SK-N-SH treated with all-trans-retinoic acid at 6 μM for 48 hours (cell line): ENCODE results near the gene MT4.

ENCODE experiments used
- ATAC-seq: fragments of 200-7000 bp; cut with Tn5 transposase; 3 replicates; pipeline ENCODE4 v1.9.1; 2020; ENCODE audit warnings: mild to moderate bottlenecking, moderate library complexity
- ARNTL ChIP-seq: fragments of 450-650 bp; formaldehyde crosslinking; IDR thresholded peaks from 2 replicates; pipeline ENCODE4 v1.5.0; 2020; ENCODE audit warnings: low read depth, mild to moderate bottlenecking, moderate library complexity, borderline replicate concordance
- BACH2 ChIP-seq: fragments of 250-450 bp; sonication (Bioruptor Pico); IDR thresholded peaks from 2 replicates; pipeline ENCODE4 v1.9.0; 2021; ENCODE audit warnings: mild to moderate bottlenecking, borderline replicate concordance
- CSDC2 ChIP-seq: fragments of 250-450 bp; sonication (Bioruptor Pico); IDR thresholded peaks from 2 replicates; pipeline ENCODE4 v1.5.0; 2020; ENCODE audit warnings: mild to moderate bottlenecking, moderate library complexity
- ESRRG ChIP-seq: fragments of 250-450 bp; sonication (Bioruptor Pico); IDR thresholded peaks from 2 replicates; pipeline ENCODE4 v1.6.1; 2021; ENCODE audit warnings: mild to moderate bottlenecking
- GLIS3 ChIP-seq: fragments of 250-450 bp; sonication (Bioruptor Pico); IDR thresholded peaks from 2 replicates; pipeline ENCODE4 v1.5.0; 2020; ENCODE audit warnings: mild to moderate bottlenecking, moderate library complexity
- ISL1 ChIP-seq: fragments of 250-450 bp; sonication (Bioruptor Pico); IDR thresholded peaks from 2 replicates; pipeline ENCODE4 v2.1.2; 2022; ENCODE audit warnings: mild to moderate bottlenecking, moderate library complexity
- OSR1 ChIP-seq: fragments of 250-450 bp; sonication (Bioruptor Pico); IDR thresholded peaks from 2 replicates; pipeline ENCODE4 v1.8.0; 2022; ENCODE audit warnings: moderate library complexity, mild to moderate bottlenecking, inconsistent platforms
- POU6F1 ChIP-seq: fragments of 250-450 bp; sonication (Bioruptor Pico); IDR thresholded peaks from 2 replicates; pipeline ENCODE4 v1.8.0; 2021; ENCODE audit warnings: low read depth, mild to moderate bottlenecking, moderate library complexity, borderline replicate concordance
- PPARA ChIP-seq: fragments of 250-450 bp; sonication (Bioruptor Pico); IDR thresholded peaks from 2 replicates; pipeline ENCODE4 v1.5.0; 2020; ENCODE audit warnings: mild to moderate bottlenecking, borderline replicate concordance
- RARB ChIP-seq: fragments of 250-450 bp; sonication (Bioruptor Pico); IDR thresholded peaks from 2 replicates; pipeline ENCODE4 v1.8.0; 2021; ENCODE audit warnings: mild to moderate bottlenecking, moderate library complexity
- SNAI2 ChIP-seq: fragments of 250-450 bp; sonication (Bioruptor Pico); IDR thresholded peaks from 2 replicates; pipeline ENCODE4 v1.5.0; 2020; ENCODE audit warnings: mild to moderate bottlenecking, moderate library complexity
- TCF4 ChIP-seq: fragments of 250-450 bp; sonication (Bioruptor Pico); IDR thresholded peaks from 2 replicates; pipeline ENCODE4 v1.8.0; 2021; ENCODE audit warnings: mild to moderate bottlenecking, moderate library complexity, borderline replicate concordance
- ZC3H10 ChIP-seq: fragments of 250-450 bp; sonication (Bioruptor Pico); IDR thresholded peaks from 2 replicates; pipeline ENCODE4 v1.5.1; 2021; ENCODE audit warnings: mild to moderate bottlenecking, moderate library complexity
- ZFP3 ChIP-seq: fragments of 250-450 bp; sonication (Bioruptor Pico); IDR thresholded peaks from 2 replicates; pipeline ENCODE4 v1.5.0; 2020; ENCODE audit warnings: mild to moderate bottlenecking, moderate library complexity
- ZFP30 ChIP-seq: fragments of 450-650 bp; formaldehyde crosslinking; IDR thresholded peaks from 2 replicates; pipeline ENCODE4 v1.5.0; 2022; ENCODE audit warnings: mild to moderate bottlenecking, moderate library complexity
- ZNF565 ChIP-seq: fragments of 450-650 bp; formaldehyde crosslinking; conservative IDR thresholded peaks from 2 replicates; pipeline ENCODE4 v1.5.0; 2020; ENCODE audit warnings: low read depth, mild to moderate bottlenecking, moderate library complexity
- ZNF8 ChIP-seq: fragments of 450-650 bp; formaldehyde crosslinking; IDR thresholded peaks from 2 replicates; pipeline ENCODE4 v1.5.0; 2020; ENCODE audit warnings: mild to moderate bottlenecking, moderate library complexity
- TF ChIP-seq, protein P1 (sequence below): fragments of 250-450 bp; sonication (Bioruptor Pico); IDR thresholded peaks from 2 replicates; pipeline ENCODE4 v1.5.1; 2020; ENCODE audit warnings: low read depth, mild to moderate bottlenecking, moderate library complexity
- TF ChIP-seq, protein P2 (sequence below): fragments of 250-450 bp; sonication (Bioruptor Pico); IDR thresholded peaks from 2 replicates; pipeline ENCODE4 v1.8.0; 2020; ENCODE audit warnings: mild to moderate bottlenecking, moderate library complexity, borderline replicate concordance
- TF ChIP-seq, protein P3 (sequence below): fragments of 250-450 bp; sonication (Bioruptor Pico); IDR thresholded peaks from 2 replicates; pipeline ENCODE4 v1.5.1; 2021; ENCODE audit warnings: mild to moderate bottlenecking, moderate library complexity
- TF ChIP-seq, protein P4 (sequence below): fragments of 250-450 bp; sonication (Bioruptor Pico); IDR thresholded peaks from 2 replicates; pipeline ENCODE4 v1.5.0; 2020; ENCODE audit warnings: mild to moderate bottlenecking, moderate library complexity

The MT4 gene

DNA sequence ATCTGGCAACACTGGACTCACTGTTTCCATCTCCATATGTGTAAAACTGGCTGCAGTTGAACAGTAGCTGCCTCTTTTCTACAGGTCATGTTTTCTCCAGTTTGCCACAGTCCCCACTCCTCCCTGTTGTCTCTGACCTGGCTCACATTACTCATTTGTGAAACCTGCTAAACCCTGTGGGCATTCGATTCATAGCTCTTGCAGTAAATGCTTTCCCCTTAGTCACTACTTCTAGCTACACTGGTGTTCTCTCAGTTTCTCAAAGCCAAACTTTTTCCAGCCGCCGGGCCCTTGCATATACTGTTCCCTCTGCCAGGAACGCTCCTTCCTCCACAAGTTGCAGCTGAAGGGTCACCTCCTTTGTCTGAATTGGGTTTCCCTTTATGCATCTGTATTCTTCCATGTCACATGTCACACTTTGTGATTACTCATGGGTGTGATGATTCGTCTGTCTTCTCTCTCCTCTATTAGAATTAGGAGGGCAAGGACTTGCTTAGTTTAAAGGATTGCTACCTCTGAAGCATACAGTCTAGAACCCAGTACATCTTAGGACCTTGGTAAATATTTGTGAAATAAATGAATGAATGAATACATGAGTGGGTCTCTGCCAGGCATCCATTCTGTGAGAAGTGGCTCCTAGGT is 15.0 kb upstream of the MT4 start:
- TF ChIP-seq CSDC2 (CRISPR knock-in tag), result no peak
- no peak for TF ChIP-seq ZNF565
- TF ChIP-seq, protein P1, sequence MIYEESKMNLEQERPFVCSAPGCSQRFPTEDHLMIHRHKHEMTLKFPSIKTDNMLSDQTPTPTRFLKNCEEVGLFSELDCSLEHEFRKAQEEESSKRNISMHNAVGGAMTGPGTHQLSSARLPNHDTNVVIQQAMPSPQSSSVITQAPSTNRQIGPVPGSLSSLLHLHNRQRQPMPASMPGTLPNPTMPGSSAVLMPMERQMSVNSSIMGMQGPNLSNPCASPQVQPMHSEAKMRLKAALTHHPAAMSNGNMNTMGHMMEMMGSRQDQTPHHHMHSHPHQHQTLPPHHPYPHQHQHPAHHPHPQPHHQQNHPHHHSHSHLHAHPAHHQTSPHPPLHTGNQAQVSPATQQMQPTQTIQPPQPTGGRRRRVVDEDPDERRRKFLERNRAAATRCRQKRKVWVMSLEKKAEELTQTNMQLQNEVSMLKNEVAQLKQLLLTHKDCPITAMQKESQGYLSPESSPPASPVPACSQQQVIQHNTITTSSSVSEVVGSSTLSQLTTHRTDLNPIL, result no peak
- no peak for TF ChIP-seq BACH2
- no peak for TF ChIP-seq ISL1
- TF ChIP-seq SNAI2 (CRISPR knock-in tag), result no peak
- no peak for TF ChIP-seq ZC3H10 (CRISPR knock-in tag)
- TF ChIP-seq OSR1 (CRISPR knock-in tag), result no peak
- no peak for TF ChIP-seq GLIS3
- TF ChIP-seq POU6F1 (CRISPR knock-in tag), result no peak
- TF ChIP-seq, protein P2, sequence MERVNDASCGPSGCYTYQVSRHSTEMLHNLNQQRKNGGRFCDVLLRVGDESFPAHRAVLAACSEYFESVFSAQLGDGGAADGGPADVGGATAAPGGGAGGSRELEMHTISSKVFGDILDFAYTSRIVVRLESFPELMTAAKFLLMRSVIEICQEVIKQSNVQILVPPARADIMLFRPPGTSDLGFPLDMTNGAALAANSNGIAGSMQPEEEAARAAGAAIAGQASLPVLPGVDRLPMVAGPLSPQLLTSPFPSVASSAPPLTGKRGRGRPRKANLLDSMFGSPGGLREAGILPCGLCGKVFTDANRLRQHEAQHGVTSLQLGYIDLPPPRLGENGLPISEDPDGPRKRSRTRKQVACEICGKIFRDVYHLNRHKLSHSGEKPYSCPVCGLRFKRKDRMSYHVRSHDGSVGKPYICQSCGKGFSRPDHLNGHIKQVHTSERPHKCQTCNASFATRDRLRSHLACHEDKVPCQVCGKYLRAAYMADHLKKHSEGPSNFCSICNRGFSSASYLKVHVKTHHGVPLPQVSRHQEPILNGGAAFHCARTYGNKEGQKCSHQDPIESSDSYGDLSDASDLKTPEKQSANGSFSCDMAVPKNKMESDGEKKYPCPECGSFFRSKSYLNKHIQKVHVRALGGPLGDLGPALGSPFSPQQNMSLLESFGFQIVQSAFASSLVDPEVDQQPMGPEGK (CRISPR knock-in tag), result no peak
- no peak for TF ChIP-seq RARB (CRISPR knock-in tag)
- TF ChIP-seq, protein P3, sequence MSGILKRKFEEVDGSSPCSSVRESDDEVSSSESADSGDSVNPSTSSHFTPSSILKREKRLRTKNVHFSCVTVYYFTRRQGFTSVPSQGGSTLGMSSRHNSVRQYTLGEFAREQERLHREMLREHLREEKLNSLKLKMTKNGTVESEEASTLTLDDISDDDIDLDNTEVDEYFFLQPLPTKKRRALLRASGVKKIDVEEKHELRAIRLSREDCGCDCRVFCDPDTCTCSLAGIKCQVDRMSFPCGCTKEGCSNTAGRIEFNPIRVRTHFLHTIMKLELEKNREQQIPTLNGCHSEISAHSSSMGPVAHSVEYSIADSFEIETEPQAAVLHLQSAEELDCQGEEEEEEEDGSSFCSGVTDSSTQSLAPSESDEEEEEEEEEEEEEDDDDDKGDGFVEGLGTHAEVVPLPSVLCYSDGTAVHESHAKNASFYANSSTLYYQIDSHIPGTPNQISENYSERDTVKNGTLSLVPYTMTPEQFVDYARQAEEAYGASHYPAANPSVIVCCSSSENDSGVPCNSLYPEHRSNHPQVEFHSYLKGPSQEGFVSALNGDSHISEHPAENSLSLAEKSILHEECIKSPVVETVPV, result no peak
- no peak for TF ChIP-seq ZFP3 (CRISPR knock-in tag)
- TF ChIP-seq TCF4 (CRISPR knock-in tag), result no peak
- TF ChIP-seq PPARA, result no peak
- no peak for TF ChIP-seq ZNF8 (CRISPR knock-in tag)
- TF ChIP-seq, protein P4, sequence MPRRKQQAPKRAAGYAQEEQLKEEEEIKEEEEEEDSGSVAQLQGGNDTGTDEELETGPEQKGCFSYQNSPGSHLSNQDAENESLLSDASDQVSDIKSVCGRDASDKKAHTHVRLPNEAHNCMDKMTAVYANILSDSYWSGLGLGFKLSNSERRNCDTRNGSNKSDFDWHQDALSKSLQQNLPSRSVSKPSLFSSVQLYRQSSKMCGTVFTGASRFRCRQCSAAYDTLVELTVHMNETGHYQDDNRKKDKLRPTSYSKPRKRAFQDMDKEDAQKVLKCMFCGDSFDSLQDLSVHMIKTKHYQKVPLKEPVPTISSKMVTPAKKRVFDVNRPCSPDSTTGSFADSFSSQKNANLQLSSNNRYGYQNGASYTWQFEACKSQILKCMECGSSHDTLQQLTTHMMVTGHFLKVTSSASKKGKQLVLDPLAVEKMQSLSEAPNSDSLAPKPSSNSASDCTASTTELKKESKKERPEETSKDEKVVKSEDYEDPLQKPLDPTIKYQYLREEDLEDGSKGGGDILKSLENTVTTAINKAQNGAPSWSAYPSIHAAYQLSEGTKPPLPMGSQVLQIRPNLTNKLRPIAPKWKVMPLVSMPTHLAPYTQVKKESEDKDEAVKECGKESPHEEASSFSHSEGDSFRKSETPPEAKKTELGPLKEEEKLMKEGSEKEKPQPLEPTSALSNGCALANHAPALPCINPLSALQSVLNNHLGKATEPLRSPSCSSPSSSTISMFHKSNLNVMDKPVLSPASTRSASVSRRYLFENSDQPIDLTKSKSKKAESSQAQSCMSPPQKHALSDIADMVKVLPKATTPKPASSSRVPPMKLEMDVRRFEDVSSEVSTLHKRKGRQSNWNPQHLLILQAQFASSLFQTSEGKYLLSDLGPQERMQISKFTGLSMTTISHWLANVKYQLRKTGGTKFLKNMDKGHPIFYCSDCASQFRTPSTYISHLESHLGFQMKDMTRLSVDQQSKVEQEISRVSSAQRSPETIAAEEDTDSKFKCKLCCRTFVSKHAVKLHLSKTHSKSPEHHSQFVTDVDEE (CRISPR knock-in tag), result no peak
- TF ChIP-seq ARNTL (CRISPR knock-in tag), result no peak
- no peak for TF ChIP-seq ESRRG (CRISPR knock-in tag)
- no peak for ATAC-seq

DNA sequence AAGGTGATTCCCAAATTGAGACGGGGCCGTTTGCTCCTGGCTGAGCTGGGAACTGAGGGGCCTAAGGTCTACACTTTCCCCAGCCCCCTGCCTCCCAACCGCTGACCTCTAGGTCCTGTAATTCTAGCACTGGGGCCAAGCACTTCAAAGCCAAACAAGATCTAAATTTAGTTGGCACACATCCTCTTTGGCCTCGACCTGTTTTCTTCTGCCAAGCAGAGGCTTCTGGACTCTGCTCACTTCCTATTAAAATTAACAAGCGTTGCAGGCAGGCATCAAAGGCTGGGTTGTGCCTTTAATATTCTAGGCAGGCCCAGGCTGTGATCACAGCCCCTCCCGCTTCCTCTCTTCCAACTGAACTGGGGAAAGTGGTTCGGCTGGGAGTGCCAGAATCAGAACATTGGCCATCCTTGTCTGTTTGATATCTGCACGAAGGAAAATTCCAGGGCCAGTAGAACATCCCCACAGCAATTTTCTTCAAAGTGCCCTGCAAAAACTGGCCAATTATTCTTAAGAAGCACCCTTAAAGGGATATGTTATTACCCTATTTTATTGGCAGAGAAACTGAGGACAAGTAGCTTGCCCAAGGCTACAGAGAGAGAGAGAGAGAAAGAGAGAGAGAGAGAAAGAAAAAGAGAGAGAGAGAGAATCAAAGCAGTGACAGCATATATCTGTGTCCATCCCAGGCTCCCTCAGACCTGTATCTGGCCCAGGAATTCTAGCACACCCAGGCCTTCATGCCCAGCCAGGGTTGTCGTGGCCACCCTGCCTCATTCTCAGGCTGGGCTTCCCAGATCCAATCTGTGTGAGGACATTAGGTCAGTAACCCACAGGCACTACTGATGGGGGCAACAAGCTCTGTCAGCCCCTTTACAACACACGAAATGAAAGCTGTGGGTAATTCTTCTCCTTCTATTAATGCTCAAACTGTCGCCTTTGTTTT is 12.8 kb upstream of the MT4 start:
- ATAC-seq, result peak; percentile 33; the same call in 2 of the 3 replicates
- TF ChIP-seq, protein P3, result no peak
- TF ChIP-seq ZFP30 (CRISPR knock-in tag) (no peak), ZNF8 (CRISPR knock-in tag) (no peak)
